SK-N-SH (cell line): ENCODE data around the gene TMEM214.

Experiments
- CHD2 ChIP-seq: fragments of 150-350 bp; IDR thresholded peaks from 2 replicates; pipeline ENCODE4 v1.6.1; 2018; ENCODE audit warnings: low read length; ENCODE audit not compliant: partially characterized antibody
- EP300 ChIP-seq, 2 experiments: IDR thresholded peaks; 2 replicates each; pipeline versions ENCODE4 v1.4.0 to v1.6.1; 2012; ENCODE audit warnings: borderline replicate concordance in 1 of 2, low read depth in 1 of 2, low read length in 1 of 2
- POLR2AphosphoS5 ChIP-seq: IDR thresholded peaks from 2 replicates; pipeline ENCODE4 v1.6.1; 2012; ENCODE audit warnings: low read depth, low read length
- RAD21 ChIP-seq: IDR thresholded peaks from 2 replicates; pipeline ENCODE4 v1.6.1; 2012; ENCODE audit warnings: mild to moderate bottlenecking, low read length
- RCOR1 ChIP-seq: fragments of 150-350 bp; IDR thresholded peaks from 2 replicates; pipeline ENCODE4 v1.6.1; 2017; ENCODE audit warnings: antibody characterized with exemption, low read length
- SIN3A ChIP-seq: IDR thresholded peaks from 2 replicates; pipeline ENCODE4 v1.6.1; 2012; ENCODE audit warnings: low read depth, mild to moderate bottlenecking, low read length, moderate library complexity, borderline replicate concordance
- TF ChIP-seq, protein P1 (sequence below): fragments of 200-600 bp; sonication (generic); IDR thresholded peaks from 2 replicates; pipeline ENCODE4 v1.6.1; 2017; ENCODE audit warnings: antibody characterized with exemption, mild to moderate bottlenecking, moderate library complexity

DNA sequence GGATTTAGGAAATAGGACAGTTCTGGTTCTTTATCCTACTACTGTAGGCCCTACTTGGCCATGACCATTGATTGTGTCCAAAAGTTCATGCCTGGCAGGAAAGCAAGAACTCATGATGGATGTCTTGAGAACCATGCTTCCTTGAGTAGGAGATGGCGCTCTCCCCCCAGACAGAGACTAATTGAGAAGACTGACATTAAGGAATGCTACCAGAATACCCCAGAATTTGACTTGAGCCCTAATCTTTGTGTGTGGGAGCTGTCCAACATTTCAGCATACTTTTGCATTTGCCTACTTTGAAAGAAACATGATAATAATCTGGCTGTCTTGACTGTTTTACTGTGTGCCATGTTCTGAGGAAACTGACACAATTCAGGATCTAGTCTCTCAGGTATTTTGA is 39.0 kb upstream of the TMEM214 start:
- TF ChIP-seq, protein P1, sequence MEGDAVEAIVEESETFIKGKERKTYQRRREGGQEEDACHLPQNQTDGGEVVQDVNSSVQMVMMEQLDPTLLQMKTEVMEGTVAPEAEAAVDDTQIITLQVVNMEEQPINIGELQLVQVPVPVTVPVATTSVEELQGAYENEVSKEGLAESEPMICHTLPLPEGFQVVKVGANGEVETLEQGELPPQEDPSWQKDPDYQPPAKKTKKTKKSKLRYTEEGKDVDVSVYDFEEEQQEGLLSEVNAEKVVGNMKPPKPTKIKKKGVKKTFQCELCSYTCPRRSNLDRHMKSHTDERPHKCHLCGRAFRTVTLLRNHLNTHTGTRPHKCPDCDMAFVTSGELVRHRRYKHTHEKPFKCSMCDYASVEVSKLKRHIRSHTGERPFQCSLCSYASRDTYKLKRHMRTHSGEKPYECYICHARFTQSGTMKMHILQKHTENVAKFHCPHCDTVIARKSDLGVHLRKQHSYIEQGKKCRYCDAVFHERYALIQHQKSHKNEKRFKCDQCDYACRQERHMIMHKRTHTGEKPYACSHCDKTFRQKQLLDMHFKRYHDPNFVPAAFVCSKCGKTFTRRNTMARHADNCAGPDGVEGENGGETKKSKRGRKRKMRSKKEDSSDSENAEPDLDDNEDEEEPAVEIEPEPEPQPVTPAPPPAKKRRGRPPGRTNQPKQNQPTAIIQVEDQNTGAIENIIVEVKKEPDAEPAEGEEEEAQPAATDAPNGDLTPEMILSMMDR, result no peak
- no peak for TF ChIP-seq CHD2
- TF ChIP-seq EP300 (IDR thresholded peaks at IDR 0.05; ENCODE audit: borderline replicate concordance in 1 of 2, low read depth in 1 of 2, low read length in 1 of 2), result no peak
- no peak for TF ChIP-seq RCOR1
- no peak for TF ChIP-seq SIN3A
- TF ChIP-seq POLR2AphosphoS5, result no peak
- TF ChIP-seq RAD21, result no peak
